GM19043 (cell line): ENCODE data around the gene MRPL37.

Experiments
- ATAC-seq: cut with Tn5 transposase; IDR thresholded peaks from one replicate; pipeline ENCODE4 v1.9.1; 2021; ENCODE audit warnings: low read depth; ENCODE audit not compliant: unreplicated experiment

MRPL37 gene

DNA sequence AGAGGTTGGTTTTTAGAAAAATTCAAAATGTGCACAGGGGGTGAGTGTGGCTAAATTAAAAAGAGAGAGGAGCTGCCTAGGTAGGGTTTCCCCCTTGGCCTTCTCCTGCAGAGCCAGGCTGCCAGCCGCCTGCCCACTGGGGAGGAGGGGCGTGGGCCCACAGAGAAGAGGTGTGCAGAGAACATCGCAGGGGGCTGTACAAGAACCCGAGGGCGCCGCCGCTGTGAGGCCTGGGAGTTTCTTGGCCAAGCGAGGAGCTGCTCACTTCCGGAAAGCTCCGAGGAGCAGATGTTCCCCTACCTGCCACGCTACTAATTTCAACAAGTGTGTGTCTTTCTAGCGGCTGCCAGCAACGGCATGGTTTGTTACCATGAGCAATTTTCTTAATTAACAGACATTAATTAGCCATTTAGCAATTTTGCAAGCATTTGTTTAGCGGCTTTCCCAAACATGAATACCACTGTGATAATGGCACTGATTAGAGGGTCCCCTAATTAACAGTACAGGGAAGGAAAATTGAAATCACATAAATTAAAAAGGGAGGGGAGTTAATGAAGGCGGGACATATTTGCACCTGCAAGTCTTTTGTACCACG lies 59.7 kb downstream of the MRPL37 start:
- ATAC-seq, result no peak

DNA sequence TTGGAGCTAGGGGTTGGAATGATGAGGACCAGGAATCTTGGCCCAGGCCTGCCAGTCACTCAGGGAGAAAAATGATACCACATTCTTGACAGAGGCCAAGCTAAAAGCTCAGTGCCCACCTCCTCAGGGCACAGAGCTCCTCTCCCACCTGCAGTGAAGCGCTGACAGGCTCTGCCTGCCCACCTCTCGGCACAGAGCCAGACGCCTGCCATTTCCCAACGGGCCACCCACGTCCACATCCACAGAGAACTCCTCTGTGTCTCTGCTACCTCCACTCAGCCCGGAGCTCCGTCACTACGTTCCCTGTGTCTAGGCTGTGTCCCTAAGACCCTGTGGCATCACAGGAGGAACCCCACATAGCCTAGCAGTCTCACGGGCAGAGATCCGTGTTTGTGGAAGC lies 60.8 kb downstream of the MRPL37 start:
- ATAC-seq, result no peak

DNA sequence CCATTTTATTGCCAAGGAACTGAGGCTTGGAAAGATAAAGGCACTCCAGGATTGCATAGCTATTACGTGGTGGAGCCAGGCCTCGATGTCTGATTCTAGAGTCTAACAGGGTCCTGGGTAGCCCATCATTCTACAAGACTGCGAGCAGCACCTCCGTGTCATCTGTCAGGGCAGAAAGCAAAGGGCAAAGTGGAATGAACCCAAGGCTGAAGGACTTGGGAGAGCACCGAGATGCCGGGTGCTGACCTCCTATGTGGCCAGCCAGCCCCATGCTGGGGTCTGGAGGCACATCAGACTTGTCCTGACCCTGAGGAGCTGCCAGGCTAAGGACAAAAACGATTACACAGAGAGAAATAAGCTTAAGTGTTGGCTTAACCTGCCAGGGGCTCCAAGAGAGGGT lies 62.3 kb downstream of the MRPL37 start:
- ATAC-seq, result no peak

DNA sequence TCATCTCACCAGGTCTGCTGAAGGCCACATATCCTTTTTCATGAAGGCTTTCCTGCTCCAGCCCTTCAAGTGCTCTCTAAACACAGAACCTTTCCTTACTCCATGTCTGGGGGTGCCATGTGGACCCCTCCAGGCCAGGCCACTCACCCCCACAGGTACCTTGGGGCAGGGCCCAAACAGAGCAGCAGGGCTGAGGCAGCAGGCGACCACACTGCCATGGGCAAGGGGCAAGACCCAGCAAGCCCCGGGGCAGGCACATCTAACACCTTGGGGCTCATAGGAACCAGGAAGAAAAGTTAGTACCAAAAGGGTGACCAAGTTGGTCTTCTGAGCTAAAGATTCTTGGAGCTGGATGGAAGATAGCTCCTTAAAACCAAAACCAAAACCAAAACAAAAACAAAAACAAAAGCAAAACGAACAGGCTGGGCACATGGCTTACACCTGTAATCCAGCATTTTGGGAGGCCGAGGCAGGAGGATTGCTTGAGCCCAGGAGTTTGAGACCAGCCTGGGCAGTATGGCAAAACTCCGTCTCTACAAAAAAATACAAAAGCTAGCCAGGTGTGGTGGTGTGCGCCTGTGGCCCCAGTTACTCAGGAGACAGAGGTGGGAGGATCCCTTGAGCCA lies 63.7 kb downstream of the MRPL37 start:
- no peak for ATAC-seq

DNA sequence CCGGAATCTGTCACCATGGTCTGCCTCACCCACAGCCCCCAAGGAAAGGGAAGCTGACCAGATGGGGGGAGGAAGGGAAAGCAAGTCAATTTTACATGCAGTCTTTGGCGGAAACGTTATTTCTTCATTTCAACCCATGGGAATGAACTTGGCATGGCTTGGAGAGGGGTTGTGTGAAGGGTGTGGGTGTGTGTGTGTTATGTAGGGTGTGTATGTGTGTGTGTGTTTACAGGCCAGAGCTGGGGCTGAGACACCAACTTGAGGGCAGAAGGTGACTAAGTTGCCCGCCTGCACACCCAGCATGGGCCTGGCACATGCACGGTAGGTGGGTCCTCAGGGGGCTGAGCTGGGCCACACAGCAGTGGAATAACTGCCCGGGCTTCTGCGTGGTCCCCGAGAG lies 65.2 kb downstream of the MRPL37 start:
- no peak for ATAC-seq

DNA sequence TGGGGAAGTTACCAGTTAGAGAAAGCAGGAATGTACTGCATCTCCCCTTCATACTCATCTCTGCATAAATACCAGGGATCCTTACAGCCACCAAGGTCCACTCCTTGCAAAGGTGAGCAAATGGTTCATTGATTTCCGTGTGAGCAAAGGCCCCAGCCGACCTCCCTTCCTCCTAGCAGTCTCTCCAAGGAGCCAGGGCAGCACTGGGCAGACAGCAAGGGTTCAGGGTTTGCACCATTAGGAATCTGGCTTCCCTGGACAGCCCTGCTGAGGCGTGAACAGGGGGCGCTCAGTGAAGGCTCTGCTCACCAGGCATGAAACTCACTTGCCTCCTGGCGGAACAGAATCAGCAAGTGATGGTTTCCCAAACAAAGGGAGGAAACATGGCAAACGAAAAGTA lies 65.7 kb downstream of the MRPL37 start:
- ATAC-seq, result no peak

DNA sequence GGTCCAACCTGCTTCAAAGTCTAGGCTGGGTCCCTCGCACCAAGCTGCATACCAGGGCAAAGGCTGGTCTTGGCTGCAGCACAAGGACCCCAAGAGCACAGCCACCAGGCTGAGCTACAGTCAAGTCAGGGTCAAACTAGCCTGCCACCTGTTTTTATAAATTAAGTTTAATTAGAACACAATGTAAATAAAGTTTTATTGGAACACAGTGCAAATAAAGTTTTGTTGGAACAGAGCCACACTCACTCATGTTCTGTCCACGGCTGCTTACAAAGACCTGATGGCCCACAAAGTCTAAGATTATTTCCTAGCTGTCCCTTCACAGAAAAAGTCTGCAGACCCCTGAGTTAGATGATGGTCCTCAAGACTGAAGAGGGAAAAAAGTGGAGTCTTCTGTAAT lies 66.2 kb downstream of the MRPL37 start:
- ATAC-seq, result no peak

DNA sequence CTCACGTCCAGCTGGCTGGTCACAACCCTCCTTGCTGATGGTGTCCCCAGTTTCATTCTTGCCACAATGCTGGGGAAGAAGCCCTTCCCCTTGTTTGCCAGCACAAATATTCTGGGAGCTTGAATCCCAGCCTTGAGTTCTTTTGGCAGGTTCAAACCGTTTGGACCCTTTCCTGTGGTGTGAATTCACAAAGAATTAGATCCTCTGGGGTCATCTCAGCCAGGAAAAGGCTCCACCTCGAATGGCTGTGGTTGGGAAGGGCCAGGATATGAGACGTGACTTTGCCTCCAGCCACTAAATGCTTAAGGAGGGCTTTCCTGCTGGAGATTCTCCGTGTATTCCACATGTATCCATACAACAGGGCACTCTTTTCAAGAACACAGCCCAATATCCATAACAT lies 66.9 kb downstream of the MRPL37 start:
- no peak for ATAC-seq
